ENCODE measurements around the gene DNM3. TPM values are rescaled to one million over a fixed set of nuclear protein-coding genes. Genes with fewer than 3 reads are reported as not detected.
A peak's percentile ranks its signal among the peaks of the same experiment; 100 is the strongest.

Gene DNM3
- total and polyA plus RNA-seq, 9 of the 15 experiments (the other 6 are each of a cell fraction or from before 2014, with no cell fraction given), result 0.08 to 0.36 (median 0.22) TPM; not detected in 1

GRCh38 chr1:172449585-172450523, 608.6 kb downstream of the DNM3 start (continued):
- TF ChIP-seq ZBTB11 (CRISPR knock-in tag; IDR thresholded peaks at IDR 0.05), result peak in 1 of 3 experiments; percentile 63; a peak in 2 of 6 replicates

- Histone ChIP-seq H3K27me3 (ENCODE audit: control insufficient read depth in 2 of 2, insufficient read depth in 2 of 2, low read length in 2 of 2) (no peaks in the 10 kb centered on the region), H3K4me2 (ENCODE audit: insufficient read depth, low read length) (peak overlapping the region; percentile 60), H4K20me1 (replicated peaks; ENCODE audit: control insufficient read depth, insufficient read depth, low read length) (no peaks in the 10 kb centered on the region), H3K4me1 (replicated peaks in 1 of 2; ENCODE audit: control insufficient read depth in 2 of 2, insufficient read depth in 2 of 2, low read length in 2 of 2) (peaks cover 26 to 43% of the 10 kb centered on the region in 2 experiments), H3K9ac (ENCODE audit: insufficient read depth in 1 of 2, low read depth in 2 of 2, low read length in 2 of 2) (peak overlapping the region; percentile 15 to 18; a peak in 3 of 4 replicates), H3K9me1 (ENCODE audit: control insufficient read depth, insufficient read depth, low read length) (peaks cover 5% of the 10 kb centered on the region), H3K79me2 (ENCODE audit: control insufficient read depth, insufficient read depth, low read length) (no peaks in the 10 kb centered on the region), H3K4me3 (no peak overlapping the region), H3K27ac (ENCODE audit: extremely low read depth, low read depth, low read length) (peak overlapping the region; percentile 9; the same call in 1 of the 3 replicates), H2AFZ (ENCODE audit: low read depth, low read length) (peak overlapping the region; percentile 99), H3K9me3 (replicated peaks; ENCODE audit: control insufficient read depth, insufficient read depth, low read depth, low read length) (no peaks in the 10 kb centered on the region), H3K36me3 (ENCODE audit: control insufficient read depth, insufficient read depth, low read length) (no peaks in the 10 kb centered on the region)
- WGBS (ENCODE audit: insufficient coverage, low coverage, missing lambda C conversion rate), result 43% methylated on average over 7 of the region's 7 CpGs
- ATAC-seq (peak; percentile 29), DNase-seq (ENCODE audit: extremely low read depth in 1 of 4, low spot score in 3 of 4) (peak in 1 of 4 experiments; percentile 20), FAIRE-seq (no peak)
- no TSS peak for BruUV-seq (replicated peaks)
- in situ Hi-C loops (cut with MboI), result loop anchor here (5.0 kb wide), 1 partner anchor 277 kb away; no protein-coding TSS in a partner anchor
- ChIA-PET CTCF (ENCODE audit: low intra/inter-chr PET ratio) (interaction anchor here (0.6 to 1.6 kb wide), 4 partner anchors 51 to 292 kb away, joined by 3 to 6 read pairs (median 4); no protein-coding TSS in a partner anchor), POLR2A (interaction anchor here (0.7 to 2.2 kb wide), 3 partner anchors 22 to 276 kb away, joined by 3 to 8 read pairs (median 3); no protein-coding TSS in a partner anchor)
- intact Hi-C loops (cut with micrococcal nuclease), result loop anchor here (1.0 to 5.0 kb wide), 5 partner anchors 47 to 278 kb away; no protein-coding TSS in a partner anchor
- no peak for TF ChIP-seq MXI1 (IDR thresholded peaks at IDR 0.05; ENCODE audit: low read depth, low read length)
- no peak for TF ChIP-seq NRF1 (conservative IDR thresholded peaks at IDR 0.05 in 1 of 2, IDR thresholded peaks at IDR 0.05 in 1 of 2)
- TF ChIP-seq RAD21 (CRISPR knock-in tag; conservative IDR thresholded peaks at IDR 0.05 in 1 of 2, IDR thresholded peaks at IDR 0.05 in 1 of 2), result no peak
- TF ChIP-seq THRA (IDR thresholded peaks at IDR 0.05), result no peak
- TF ChIP-seq HBP1 (CRISPR knock-in tag; IDR thresholded peaks at IDR 0.05), result 0 out of 2 replicates have a peak, but pooled peaks have one; percentile 28
- TF ChIP-seq RBFOX2 (IDR thresholded peaks at IDR 0.05; ENCODE audit: low read depth, low read length), result no peak
- no peak for TF ChIP-seq ZNF232 (CRISPR knock-in tag; IDR thresholded peaks at IDR 0.05)
- TF ChIP-seq GATA2 (CRISPR knock-in tag; IDR thresholded peaks at IDR 0.05), result no peak
These were observed 609.2 kb downstream of the DNM3 start for GRCh38 chr1:172450524-172450885.
